IMR-90 (cell line): ENCODE results near the gene TMEM74B. TPM values are rescaled to one million over a fixed set of nuclear protein-coding genes. Genes with fewer than 3 reads are reported as not detected.

Source experiments
- ATAC-seq: fragments of 200-7000 bp; cut with Tn5 transposase; 2 replicates; pipeline ENCODE4 v1.9.1; 2020; ENCODE audit warnings: low read depth, mild to moderate bottlenecking, moderate library complexity
- BruUV-seq: library from RNA; stranded (reverse); fragments of 400-500 nt; replicated peaks from 2 replicates; lab custom pipeline; 2021; lab: Mats Ljungman, UMichigan
- CTCF ChIA-PET: fragments of 300-600 bp; formaldehyde crosslinking; extraction: SDS; loops from one replicate; lab custom pipeline; 2021; ENCODE audit warnings: antibody characterized with exemption; lab: Yijun Ruan, JAX
- POLR2A ChIA-PET: fragments of 300-600 bp; sonication (Branson Sonifier 250); formaldehyde crosslinking; loops from one replicate; lab custom pipeline; 2022; ENCODE audit warnings: antibody characterized with exemption; ENCODE audit not compliant: unreplicated experiment; lab: Charles Lee
- DNase-seq: peaks from one replicate; pipeline ENCODE4 v3.0.0; 2013
- H2AFZ ChIP-seq: replicated peaks from 2 replicates; pipeline ENCODE3; 2013; ENCODE audit warnings: low read length, mild to moderate bottlenecking; ENCODE audit not compliant: poor library complexity
- H2AK5ac ChIP-seq: 2 replicates; pipeline ENCODE4 v1.6.1; 2013; ENCODE audit warnings: low read depth, low read length, inconsistent platforms
- H2AK9ac ChIP-seq: replicated peaks from 2 replicates; pipeline ENCODE3; 2013; ENCODE audit warnings: mild to moderate bottlenecking, low read depth, low read length, moderate library complexity; ENCODE audit not compliant: poor library complexity
- H2BK120ac ChIP-seq: 2 replicates; pipeline ENCODE4 v1.6.1; 2013; ENCODE audit warnings: low read depth, low read length, inconsistent platforms
- H2BK15ac ChIP-seq: 3 replicates; pipeline ENCODE4 v1.6.1; 2013; ENCODE audit warnings: low read depth, low read length, inconsistent platforms
- H2BK20ac ChIP-seq: 2 replicates; pipeline ENCODE4 v1.6.1; 2013; ENCODE audit warnings: low read depth, mild to moderate bottlenecking, inconsistent platforms, low read length, moderate library complexity
- H2BK5ac ChIP-seq: 2 replicates; pipeline ENCODE4 v1.6.1; 2013; ENCODE audit warnings: mild to moderate bottlenecking, low read depth, low read length, inconsistent platforms; ENCODE audit not compliant: poor library complexity, severe bottlenecking
- H3K14ac ChIP-seq: replicated peaks from 2 replicates; pipeline ENCODE4 v1.6.1; 2013; ENCODE audit warnings: low read depth, low read length, inconsistent platforms
- H3K18ac ChIP-seq: 2 replicates; pipeline ENCODE4 v1.6.1; 2013; ENCODE audit warnings: low read depth, low read length, control low read depth
- H3K23ac ChIP-seq: 2 replicates; pipeline ENCODE4 v1.6.1; 2013; ENCODE audit warnings: low read depth, low read length, inconsistent platforms
- H3K27ac ChIP-seq: 2 replicates; pipeline ENCODE4 v1.5.1; 2013; ENCODE audit warnings: mild to moderate bottlenecking, control low read depth, low read length; ENCODE audit not compliant: insufficient read depth
- H3K27me3 ChIP-seq: 2 replicates; pipeline ENCODE4 v1.6.1; 2013; ENCODE audit warnings: low read length; ENCODE audit not compliant: control insufficient read depth, insufficient read depth
- H3K36me3 ChIP-seq: 2 replicates; pipeline ENCODE4 v1.6.1; 2013; ENCODE audit warnings: low read length, mixed read lengths; ENCODE audit not compliant: control insufficient read depth, insufficient read depth
- H3K4ac ChIP-seq: 2 replicates; pipeline ENCODE4 v1.6.1; 2013; ENCODE audit warnings: low read depth, low read length, inconsistent platforms
- H3K4me1 ChIP-seq: 2 replicates; pipeline ENCODE4 v1.6.1; 2013; ENCODE audit warnings: low read length, mixed read lengths; ENCODE audit not compliant: control insufficient read depth, insufficient read depth
- H3K4me2 ChIP-seq: 2 replicates; pipeline ENCODE4 v1.6.1; 2013; ENCODE audit warnings: low read depth, mild to moderate bottlenecking, control low read depth, low read length, moderate library complexity
- H3K4me3 ChIP-seq: 2 replicates; pipeline ENCODE4 v1.5.1; 2013; ENCODE audit warnings: low read depth, mild to moderate bottlenecking, control low read depth, low read length, moderate library complexity; ENCODE audit not compliant: insufficient read depth
- H3K56ac ChIP-seq: 2 replicates; pipeline ENCODE4 v1.6.1; 2013; ENCODE audit warnings: low read length, inconsistent platforms; ENCODE audit not compliant: insufficient read depth; ENCODE audit errors: extremely low read depth
- H3K79me1 ChIP-seq, 2 experiments: 2 replicates each; pipeline ENCODE4 v1.6.1; 2013; ENCODE audit warnings: low read length in 2 of 2, inconsistent platforms in 1 of 2, low read depth in 1 of 2
- H3K9ac ChIP-seq: 2 replicates; pipeline ENCODE4 v1.6.1; 2013; ENCODE audit warnings: low read depth, low read length, control low read depth
- H3K9me1 ChIP-seq: 2 replicates; pipeline ENCODE4 v1.6.1; 2013; ENCODE audit warnings: low read length, inconsistent platforms; ENCODE audit not compliant: insufficient read depth
- H3K9me3 ChIP-seq: 2 replicates; pipeline ENCODE4 v1.6.1; 2013; ENCODE audit warnings: low read length; ENCODE audit not compliant: control insufficient read depth, insufficient read depth
- H4K20me1 ChIP-seq: 2 replicates; pipeline ENCODE4 v1.6.1; 2013; ENCODE audit warnings: low read length, inconsistent platforms; ENCODE audit not compliant: insufficient read depth
- H4K5ac ChIP-seq: 2 replicates; pipeline ENCODE4 v1.6.1; 2013; ENCODE audit warnings: mild to moderate bottlenecking, low read depth, low read length, control low read depth
- H4K8ac ChIP-seq, 2 experiments: 2 replicates each; pipeline ENCODE4 v1.6.1; 2013; ENCODE audit warnings: low read depth in 2 of 2, low read length in 2 of 2, control low read depth in 1 of 2, inconsistent platforms in 1 of 2
- H4K91ac ChIP-seq: 2 replicates; pipeline ENCODE4 v1.6.1; 2013; ENCODE audit warnings: low read depth, low read length, inconsistent platforms; ENCODE audit not compliant: insufficient read depth
- FOS ChIP-seq: fragments of 150-350 bp; IDR thresholded peaks from 2 replicates; pipeline ENCODE4 v1.6.1; 2016; ENCODE audit warnings: low read depth, low read length
- MAZ ChIP-seq: IDR thresholded peaks from 2 replicates; pipeline ENCODE4 v1.6.1; 2012; ENCODE audit warnings: low read depth, mild to moderate bottlenecking, low read length, improper control_type of control experiment, moderate library complexity, borderline replicate concordance
- POLR2A ChIP-seq: IDR thresholded peaks from 2 replicates; pipeline ENCODE4 v1.6.1; 2012; ENCODE audit warnings: mild to moderate bottlenecking, low read depth, low read length
- RCOR1 ChIP-seq: IDR thresholded peaks from 2 replicates; pipeline ENCODE4 v1.6.1; 2012; ENCODE audit warnings: mild to moderate bottlenecking, low read length, improper control_type of control experiment; ENCODE audit not compliant: insufficient replicate concordance
- WGBS, 2 experiments: methylation state at CpG; one replicate each; pipeline versions ENCODE4 v1.1.5 to v1.1.7; 2013; ENCODE audit warnings: missing lambda C conversion rate in 2 of 2; ENCODE audit not compliant: insufficient read length in 1 of 2; ENCODE audit errors: extremely low coverage in 2 of 2; 5-methylcytosine and 5-hydroxymethylcytosine counted together
- dilution Hi-C: fragments of 300-500 bp; cut with HindIII; formaldehyde crosslinking; loops from one replicate; pipeline ENCODE4 v1.14.3; 2018; ENCODE audit warnings: low sequenced_read_pairs; ENCODE audit not compliant: unreplicated experiment
- in situ Hi-C: fragments of 300-500 bp; cut with MboI; formaldehyde crosslinking; loops from 3 replicates; pipeline ENCODE4 v1.14.3; 2019; ENCODE audit warnings: low sequenced_read_pairs, inconsistent platforms, mixed read lengths
- intact Hi-C: fragments of 100-400 bp; cut with micrococcal nuclease; formaldehyde crosslinking; loops from 2 replicates; pipeline ENCODE4 v1.10.0; 2022
- polyA plus RNA-seq, 3 experiments: library from polyadenylated mRNA; depleted of rRNA; stranded (reverse); fragments of >200 nt; gene quantifications; 2 replicates each; pipeline ENCODE4 v1.2.3, GENCODE V29; 2012; ENCODE audit warnings: low replicate concordance in 1 of 3
- total RNA-seq: library from RNA; depleted of rRNA; stranded (reverse); fragments of >200 nt; gene quantifications from 2 replicates; pipeline ENCODE4 v1.2.3, GENCODE V29; 2012

The TMEM74B gene
- total and polyA plus RNA-seq, 2 of the 4 experiments (the other 2 are of a cell fraction), result 0.03 TPM; not detected in 1

- no peaks in the 10 kb centered on the region for H3K36me3 ChIP-seq
- dilution Hi-C loops (no loop called here), intact Hi-C loops (no loop called here), in situ Hi-C loops (no loop called here)
- no peak overlapping the region for H2BK20ac ChIP-seq
- no peak overlapping the region for H2AK5ac ChIP-seq
- no peak overlapping the region for H2BK120ac ChIP-seq
- H4K5ac ChIP-seq, result no peak overlapping the region
- no peak for TF ChIP-seq POLR2A
- no peak for TF ChIP-seq RCOR1
- TF ChIP-seq FOS, result no peak
- TF ChIP-seq MAZ, result no peak
- no peak overlapping the region for H2AK9ac ChIP-seq
- no peak overlapping the region for H2AFZ ChIP-seq
- H3K9me1 ChIP-seq, result 0 out of 2 replicates have a peak, but pooled peaks cover 3% of the 10 kb centered on the region
- no peak overlapping the region for H4K8ac ChIP-seq
- no peaks in the 10 kb centered on the region for H4K20me1 ChIP-seq
- POLR2A ChIA-PET, result no interaction called here
- no peak overlapping the region for H3K4me2 ChIP-seq
- H3K27me3 ChIP-seq, result peaks cover 54% of the 10 kb centered on the region
- H3K9ac ChIP-seq, result no peak overlapping the region
- no peak overlapping the region for H2BK5ac ChIP-seq
- no peak overlapping the region for H3K4me3 ChIP-seq
- no peak overlapping the region for H2BK15ac ChIP-seq
- H3K4me1 ChIP-seq, result no peaks in the 10 kb centered on the region
- 0 out of 2 replicates have a peak, but pooled peaks cover 2% of the 10 kb centered on the region for H3K9me3 ChIP-seq
- no peak overlapping the region for H3K27ac ChIP-seq
- BruUV-seq, result no TSS peak
- no peak overlapping the region for H3K14ac ChIP-seq
- ATAC-seq (no peak), DNase-seq (no peak)
- no peak overlapping the region for H3K4ac ChIP-seq
- H3K56ac ChIP-seq, result no peak overlapping the region
- H3K79me1 ChIP-seq, result no peaks in the 10 kb centered on the region
- no peak overlapping the region for H3K18ac ChIP-seq
- CTCF ChIA-PET, result no interaction called here
- WGBS, 2 experiments, result 80% methylated on average over 1 of the region's 5 CpGs; no CpG with 5 or more reads in 1 of the 2 experiments
- no peak overlapping the region for H4K91ac ChIP-seq
- no peak overlapping the region for H3K23ac ChIP-seq
These were observed 19.3 kb upstream of the TMEM74B start for GRCh38 chr20:1204113-1204512.
